ENCODE measurements around the gene PARP3.

DNA sequence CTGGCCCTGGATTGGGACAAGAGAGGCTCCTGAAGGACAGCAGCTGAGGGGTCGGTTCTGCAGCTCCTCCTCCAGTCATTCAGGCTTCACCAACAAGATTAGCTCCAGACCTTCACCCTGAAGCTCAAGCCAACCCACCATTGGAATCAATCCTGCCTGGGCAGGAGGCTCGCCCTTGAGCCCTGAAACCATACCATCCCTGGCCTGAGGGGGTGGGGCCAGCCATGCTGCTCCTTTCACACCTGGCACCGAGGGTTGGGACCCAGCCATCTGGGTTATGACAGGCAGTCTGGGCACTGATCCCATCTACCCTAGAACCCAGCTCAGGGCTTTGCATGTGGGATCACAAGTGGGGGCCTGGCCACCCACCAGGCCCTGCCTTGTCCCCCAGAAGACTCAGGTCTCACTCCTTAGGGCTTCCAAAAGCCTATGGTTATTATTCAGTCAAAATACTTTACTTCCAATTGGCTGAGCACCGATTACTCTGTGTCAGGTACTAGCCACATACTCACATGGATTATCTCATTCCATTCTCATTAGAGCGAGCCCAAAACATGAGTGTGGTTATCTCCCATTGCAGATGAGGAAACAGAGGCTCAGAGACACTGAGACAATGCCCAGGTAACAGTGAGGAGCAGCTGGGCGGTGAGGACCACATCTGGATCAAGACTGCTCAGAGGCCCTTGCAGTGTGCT, 28.6 kb downstream of the PARP3 start:
- TF ChIP-seq, protein P1, sequence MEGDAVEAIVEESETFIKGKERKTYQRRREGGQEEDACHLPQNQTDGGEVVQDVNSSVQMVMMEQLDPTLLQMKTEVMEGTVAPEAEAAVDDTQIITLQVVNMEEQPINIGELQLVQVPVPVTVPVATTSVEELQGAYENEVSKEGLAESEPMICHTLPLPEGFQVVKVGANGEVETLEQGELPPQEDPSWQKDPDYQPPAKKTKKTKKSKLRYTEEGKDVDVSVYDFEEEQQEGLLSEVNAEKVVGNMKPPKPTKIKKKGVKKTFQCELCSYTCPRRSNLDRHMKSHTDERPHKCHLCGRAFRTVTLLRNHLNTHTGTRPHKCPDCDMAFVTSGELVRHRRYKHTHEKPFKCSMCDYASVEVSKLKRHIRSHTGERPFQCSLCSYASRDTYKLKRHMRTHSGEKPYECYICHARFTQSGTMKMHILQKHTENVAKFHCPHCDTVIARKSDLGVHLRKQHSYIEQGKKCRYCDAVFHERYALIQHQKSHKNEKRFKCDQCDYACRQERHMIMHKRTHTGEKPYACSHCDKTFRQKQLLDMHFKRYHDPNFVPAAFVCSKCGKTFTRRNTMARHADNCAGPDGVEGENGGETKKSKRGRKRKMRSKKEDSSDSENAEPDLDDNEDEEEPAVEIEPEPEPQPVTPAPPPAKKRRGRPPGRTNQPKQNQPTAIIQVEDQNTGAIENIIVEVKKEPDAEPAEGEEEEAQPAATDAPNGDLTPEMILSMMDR (IDR thresholded peaks at IDR 0.05), result no peak
- no peak for TF ChIP-seq POLR2AphosphoS5 (IDR thresholded peaks at IDR 0.05)
- TF ChIP-seq EP300 (IDR thresholded peaks at IDR 0.05), result no peak

Measured in gastroesophageal sphincter (tissue), 3 donors.